SK-N-SH (cell line): Measurements from ENCODE around the gene ZNF575.

Experiments used
- MXI1 ChIP-seq: IDR thresholded peaks from 2 replicates; pipeline ENCODE4 v1.6.1; 2012; ENCODE audit warnings: mild to moderate bottlenecking, low read depth, low read length, improper control_type of control experiment
- NRF1 ChIP-seq: IDR thresholded peaks from 2 replicates; pipeline ENCODE4 v1.6.1; 2012; ENCODE audit warnings: low read depth, mild to moderate bottlenecking, low read length
- TF ChIP-seq, protein P1 (sequence below): fragments of 150-350 bp; IDR thresholded peaks from 2 replicates; pipeline ENCODE4 v1.6.1; 2017; ENCODE audit warnings: antibody characterized with exemption, low read length, low read depth, borderline replicate concordance
- TF ChIP-seq, protein P2 (sequence below): fragments of 200-600 bp; sonication (generic); IDR thresholded peaks from 2 replicates; pipeline ENCODE4 v1.6.1; 2017; ENCODE audit warnings: antibody characterized with exemption, mild to moderate bottlenecking, moderate library complexity

DNA sequence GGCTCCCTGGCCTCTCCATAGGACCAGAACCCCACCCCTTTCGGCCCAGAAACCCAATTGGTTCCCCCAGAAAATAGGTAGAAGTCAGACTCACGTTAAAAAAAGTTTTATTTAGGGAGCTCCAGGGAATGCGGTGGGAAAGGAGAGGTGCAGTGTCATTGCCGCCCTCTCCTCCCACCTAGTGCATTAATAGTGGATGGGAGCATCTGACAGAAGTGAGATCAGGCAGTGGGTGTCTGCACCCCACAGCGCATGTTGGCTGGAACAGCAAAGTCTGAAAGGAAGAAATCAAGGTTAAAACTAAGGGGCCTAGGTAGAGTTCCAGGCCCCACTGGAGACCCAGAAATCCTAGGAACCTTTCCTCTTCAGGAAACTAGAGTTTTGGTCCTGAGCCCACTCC, 26.4 kb upstream of the ZNF575 start:
- TF ChIP-seq, protein P1, sequence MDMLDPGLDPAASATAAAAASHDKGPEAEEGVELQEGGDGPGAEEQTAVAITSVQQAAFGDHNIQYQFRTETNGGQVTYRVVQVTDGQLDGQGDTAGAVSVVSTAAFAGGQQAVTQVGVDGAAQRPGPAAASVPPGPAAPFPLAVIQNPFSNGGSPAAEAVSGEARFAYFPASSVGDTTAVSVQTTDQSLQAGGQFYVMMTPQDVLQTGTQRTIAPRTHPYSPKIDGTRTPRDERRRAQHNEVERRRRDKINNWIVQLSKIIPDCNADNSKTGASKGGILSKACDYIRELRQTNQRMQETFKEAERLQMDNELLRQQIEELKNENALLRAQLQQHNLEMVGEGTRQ, result no peak
- TF ChIP-seq, protein P2, sequence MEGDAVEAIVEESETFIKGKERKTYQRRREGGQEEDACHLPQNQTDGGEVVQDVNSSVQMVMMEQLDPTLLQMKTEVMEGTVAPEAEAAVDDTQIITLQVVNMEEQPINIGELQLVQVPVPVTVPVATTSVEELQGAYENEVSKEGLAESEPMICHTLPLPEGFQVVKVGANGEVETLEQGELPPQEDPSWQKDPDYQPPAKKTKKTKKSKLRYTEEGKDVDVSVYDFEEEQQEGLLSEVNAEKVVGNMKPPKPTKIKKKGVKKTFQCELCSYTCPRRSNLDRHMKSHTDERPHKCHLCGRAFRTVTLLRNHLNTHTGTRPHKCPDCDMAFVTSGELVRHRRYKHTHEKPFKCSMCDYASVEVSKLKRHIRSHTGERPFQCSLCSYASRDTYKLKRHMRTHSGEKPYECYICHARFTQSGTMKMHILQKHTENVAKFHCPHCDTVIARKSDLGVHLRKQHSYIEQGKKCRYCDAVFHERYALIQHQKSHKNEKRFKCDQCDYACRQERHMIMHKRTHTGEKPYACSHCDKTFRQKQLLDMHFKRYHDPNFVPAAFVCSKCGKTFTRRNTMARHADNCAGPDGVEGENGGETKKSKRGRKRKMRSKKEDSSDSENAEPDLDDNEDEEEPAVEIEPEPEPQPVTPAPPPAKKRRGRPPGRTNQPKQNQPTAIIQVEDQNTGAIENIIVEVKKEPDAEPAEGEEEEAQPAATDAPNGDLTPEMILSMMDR, result no peak
- TF ChIP-seq NRF1 (no peak), MXI1 (no peak)
